HEK293T (cell line): ENCODE results near the gene CCDC33.

Experiments used
- BHLHE40 ChIP-seq: fragments of 450-650 bp; IDR thresholded peaks from 2 replicates; pipeline ENCODE4 v1.6.1; 2016; ENCODE audit warnings: mild to moderate bottlenecking, moderate library complexity, borderline replicate concordance
- ELF4 ChIP-seq: fragments of 450-650 bp; IDR thresholded peaks from 2 replicates; pipeline ENCODE4 v1.6.1; 2017; ENCODE audit warnings: antibody characterized with exemption
- FOXK2 ChIP-seq: fragments of 450-650 bp; IDR thresholded peaks from 2 replicates; pipeline ENCODE4 v1.6.1; 2016; ENCODE audit warnings: mild to moderate bottlenecking
- FOXM1 ChIP-seq: fragments of 450-650 bp; IDR thresholded peaks from 2 replicates; pipeline ENCODE4 v1.6.1; 2017; ENCODE audit warnings: mild to moderate bottlenecking, borderline replicate concordance
- L3MBTL2 ChIP-seq: fragments of 450-650 bp; conservative IDR thresholded peaks from 2 replicates; pipeline ENCODE4 v1.6.1; 2016; ENCODE audit warnings: mild to moderate bottlenecking
- LEF1 ChIP-seq: fragments of 450-650 bp; IDR thresholded peaks from 2 replicates; pipeline ENCODE4 v1.6.1; 2017; ENCODE audit warnings: mild to moderate bottlenecking, borderline replicate concordance
- SP1 ChIP-seq: fragments of 450-650 bp; IDR thresholded peaks from 2 replicates; pipeline ENCODE4 v1.6.1; 2017
- TARDBP ChIP-seq: fragments of 450-650 bp; IDR thresholded peaks from 2 replicates; pipeline ENCODE4 v1.6.1; 2016

DNA sequence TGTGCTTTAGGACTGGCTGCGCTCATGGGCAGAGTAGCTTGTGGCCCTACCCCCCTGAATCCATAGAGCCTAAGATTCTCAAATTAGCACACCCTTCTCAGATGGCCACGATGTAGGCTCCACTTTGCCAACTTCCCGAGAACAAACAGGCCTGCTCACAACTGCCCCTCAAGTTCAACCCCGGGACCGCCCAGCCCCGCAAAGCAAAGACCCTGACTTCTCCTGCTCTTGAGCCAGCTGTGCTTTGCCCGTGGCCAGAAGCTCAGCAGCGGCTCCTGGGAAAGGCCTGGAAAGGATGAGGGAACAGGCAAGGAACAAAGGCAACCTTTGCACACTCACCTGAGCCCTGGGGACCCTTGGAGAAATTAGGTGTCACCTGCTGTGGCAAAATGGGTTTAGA, 99.3 kb downstream of the CCDC33 start:
- TF ChIP-seq BHLHE40 (no peak), SP1 (no peak), L3MBTL2 (no peak), ELF4 (no peak), LEF1 (no peak), TARDBP (no peak), FOXK2 (no peak), FOXM1 (no peak)
